Measurements from ENCODE around the gene NBAS.

Gene NBAS

GRCh38 chr2:15579641-15580040 lies 18.5 kb upstream of the NBAS start:
- no peak for TF ChIP-seq CTCF (IDR thresholded peaks at IDR 0.05; ENCODE audit: borderline replicate concordance, insufficient read depth, low read depth, low read length)
- no peak overlapping the region for H3K4me3 ChIP-seq (ENCODE audit: low read depth, low read length)

DNA sequence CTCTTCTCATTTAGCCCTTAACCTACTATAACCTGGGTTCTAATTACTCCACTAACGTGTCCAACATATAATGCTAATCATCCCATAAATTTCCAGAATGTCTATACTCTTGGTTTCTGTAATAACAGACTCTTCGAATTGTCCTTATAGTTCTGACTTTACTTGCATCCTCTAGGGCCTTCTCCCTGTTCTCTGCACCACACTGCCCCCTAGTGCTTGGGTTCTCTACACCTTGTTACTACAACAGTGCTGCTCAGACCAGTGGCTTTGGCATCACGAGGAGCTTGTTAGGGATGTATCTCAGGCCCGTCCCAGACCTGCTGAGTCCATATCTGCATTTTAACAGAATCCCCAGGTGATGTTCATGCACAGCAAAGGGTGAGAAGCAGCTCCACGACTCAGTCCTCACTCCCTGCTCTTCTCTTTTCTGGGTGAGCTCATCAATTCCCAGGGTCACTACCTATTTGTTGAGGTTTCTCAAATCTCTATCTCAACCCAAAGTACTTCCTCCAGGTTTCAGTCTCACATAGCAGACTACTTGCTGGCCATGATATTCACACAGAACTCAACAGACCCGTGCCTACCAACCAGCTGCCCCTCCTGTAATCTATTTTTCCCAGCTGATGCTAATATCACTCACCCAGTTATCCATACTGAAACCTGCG lies 16.1 kb upstream of the NBAS start:
- peak; percentile 86 for TF ChIP-seq CTCF (IDR thresholded peaks at IDR 0.05; ENCODE audit: borderline replicate concordance, insufficient read depth, low read depth, low read length)
- no peak overlapping the region for H3K4me3 ChIP-seq (ENCODE audit: low read depth, low read length)

GRCh38 chr2:15571729-15572128 lies 10.6 kb upstream of the NBAS start:
- no peak for TF ChIP-seq CTCF (IDR thresholded peaks at IDR 0.05; ENCODE audit: borderline replicate concordance, insufficient read depth, low read depth, low read length)
- no peak overlapping the region for H3K4me3 ChIP-seq (ENCODE audit: low read depth, low read length)

- no peak for TF ChIP-seq CTCF (IDR thresholded peaks at IDR 0.05; ENCODE audit: borderline replicate concordance, insufficient read depth, low read depth, low read length)
- no peak overlapping the region for H3K4me3 ChIP-seq (ENCODE audit: low read depth, low read length)
These were observed 9.0 kb upstream of the NBAS start for GRCh38 chr2:15570104-15570503.

- H3K4me3 ChIP-seq (ENCODE audit: low read depth, low read length), result no peak overlapping the region
- TF ChIP-seq CTCF (IDR thresholded peaks at IDR 0.05; ENCODE audit: borderline replicate concordance, insufficient read depth, low read depth, low read length), result no peak
These were observed 7.7 kb upstream of the NBAS start for GRCh38 chr2:15568874-15569273.

- H3K4me3 ChIP-seq (ENCODE audit: low read depth, low read length), result no peak overlapping the region
These were observed 5.8 kb upstream of the NBAS start for GRCh38 chr2:15566912-15567311.

More at GRCh38 chr2:15566912-15567311, 5.8 kb upstream of the NBAS start:
- TF ChIP-seq CTCF (IDR thresholded peaks at IDR 0.05; ENCODE audit: borderline replicate concordance, insufficient read depth, low read depth, low read length), result no peak

Data from GM12875 (cell line).